Caco-2 (cell line): ENCODE results near the gene ARHGEF6. TPM values are rescaled to one million over a fixed set of nuclear protein-coding genes. Genes with fewer than 3 reads are reported as not detected.

Experiments used
- BruUV-seq: library from RNA; stranded (reverse); fragments of 400-500 nt; replicated peaks from 2 replicates; lab custom pipeline; 2021; lab: Mats Ljungman, UMichigan
- CTCF ChIA-PET: fragments of 300-600 bp; sonication (Branson Sonifier 250); formaldehyde crosslinking; loops from one replicate; lab custom pipeline; 2022; ENCODE audit warnings: antibody characterized with exemption; lab: Charles Lee
- POLR2A ChIA-PET: fragments of 300-600 bp; sonication (Branson Sonifier 250); formaldehyde crosslinking; loops from one replicate; lab custom pipeline; 2022; ENCODE audit warnings: antibody characterized with exemption; lab: Charles Lee
- DNase-seq, 2 experiments: peaks; one replicate each; pipeline versions ENCODE4 v3.0.0 to v3.0.0-alpha.2; 2020 to 2022
- H3K27me3 ChIP-seq: replicated peaks from 2 replicates; pipeline ENCODE4 v1.6.0; 2011; ENCODE audit warnings: low read length; ENCODE audit not compliant: control insufficient read depth, insufficient read depth
- H3K36me3 ChIP-seq: 2 replicates; pipeline ENCODE4 v1.5.1; 2011; ENCODE audit warnings: low read length; ENCODE audit not compliant: control insufficient read depth, insufficient read depth
- H3K4me1 ChIP-seq: fragments of 250-450 bp; sonication (Bioruptor Pico); 2 replicates; pipeline ENCODE4 v1.5.1; 2020; ENCODE audit warnings: mild to moderate bottlenecking
- H3K4me3 ChIP-seq: 2 replicates; pipeline ENCODE4 v1.5.1; 2011; ENCODE audit warnings: low read depth, mild to moderate bottlenecking, control low read depth, low read length
- H3K9me3 ChIP-seq: fragments of 250-450 bp; sonication (Bioruptor Pico); 2 replicates; pipeline ENCODE4 v1.5.1; 2020; ENCODE audit warnings: mild to moderate bottlenecking, moderate library complexity
- H3K27ac Mint-ChIP-seq: one replicate; pipeline ENCODE4 v1.8.0; 2022; ENCODE audit warnings: mixed read lengths; ENCODE audit not compliant: unreplicated experiment
- H3K27me3 Mint-ChIP-seq: one replicate; pipeline ENCODE4 v1.8.0; 2022; ENCODE audit warnings: mixed read lengths; ENCODE audit not compliant: insufficient read depth, unreplicated experiment
- H3K36me3 Mint-ChIP-seq: one replicate; pipeline ENCODE4 v1.8.0; 2022; ENCODE audit warnings: mild to moderate bottlenecking, mixed read lengths; ENCODE audit not compliant: insufficient read depth, unreplicated experiment
- H3K4me1 Mint-ChIP-seq: one replicate; pipeline ENCODE4 v1.8.0; 2022; ENCODE audit warnings: low read depth, mixed read lengths; ENCODE audit not compliant: unreplicated experiment
- H3K4me3 Mint-ChIP-seq: one replicate; pipeline ENCODE4 v1.8.0; 2022; ENCODE audit warnings: mild to moderate bottlenecking, moderate library complexity, mixed read lengths; ENCODE audit not compliant: unreplicated experiment
- H3K9me3 Mint-ChIP-seq: one replicate; pipeline ENCODE4 v1.8.0; 2022; ENCODE audit warnings: mixed read lengths; ENCODE audit not compliant: unreplicated experiment
- CTCF ChIP-seq, 2 experiments: fragments of 200-600 bp in 1 of 2; IDR thresholded peaks; 1 replicate in 1 of 2; 2 replicates in 1 of 2; pipeline versions ENCODE4 v1.5.1 to v1.8.0; 2011 to 2022; ENCODE audit warnings: antibody characterized with exemption in 1 of 2, control low read depth in 1 of 2, inconsistent platforms in 1 of 2, low read depth in 1 of 2, low read length in 1 of 2, mild to moderate bottlenecking in 1 of 2, moderate library complexity in 1 of 2; ENCODE audit not compliant: insufficient read depth in 1 of 2, severe bottlenecking in 1 of 2, unreplicated experiment in 1 of 2
- intact Hi-C: fragments of 100-400 bp; cut with micrococcal nuclease; formaldehyde crosslinking; loops from one replicate; pipeline ENCODE4 v1.10.0; 2022; ENCODE audit not compliant: unreplicated experiment
- total RNA-seq: library from RNA; stranded (reverse); gene quantifications from 2 replicates; pipeline ENCODE4 v1.2.3, GENCODE V29; 2022

Gene ARHGEF6
- total RNA-seq, 1 experiment from 2014 or later: not detected

GRCh38 chrX:136643243-136643642 lies 137.5 kb downstream of the ARHGEF6 start:
- H3K36me3 Mint-ChIP-seq: no peaks in the 10 kb centered on the region
- H3K4me3 Mint-ChIP-seq: no peak overlapping the region
- peaks cover 11% of the 10 kb centered on the region for H3K9me3 Mint-ChIP-seq
- no peaks in the 10 kb centered on the region for H3K4me1 Mint-ChIP-seq
- Histone ChIP-seq H3K4me3 (no peak overlapping the region), H3K27me3 (no peaks in the 10 kb centered on the region), H3K36me3 (no peaks in the 10 kb centered on the region), H3K9me3 (no peaks in the 10 kb centered on the region), H3K4me1 (no peaks in the 10 kb centered on the region)
- CTCF ChIA-PET: no interaction called here
- POLR2A ChIA-PET: no interaction called here
- no peak for DNase-seq
- H3K27ac Mint-ChIP-seq: no peak overlapping the region
- BruUV-seq: no TSS peak
- H3K27me3 Mint-ChIP-seq: peaks cover 8% of the 10 kb centered on the region
- TF ChIP-seq CTCF (IDR thresholded peaks at IDR 0.05; ENCODE audit: insufficient read depth in 1 of 2, low read depth in 1 of 2, low read length in 1 of 2, severe bottlenecking in 1 of 2, unreplicated experiment in 1 of 2): no peak
- intact Hi-C loops: no loop called here

- Histone ChIP-seq H3K4me3 (no peak overlapping the region), H3K4me1 (no peaks in the 10 kb centered on the region), H3K9me3 (no peaks in the 10 kb centered on the region), H3K36me3 (no peaks in the 10 kb centered on the region), H3K27me3 (no peaks in the 10 kb centered on the region)
- Mint-ChIP-seq H3K9me3 (no peaks in the 10 kb centered on the region), H3K27me3 (peaks cover 7% of the 10 kb centered on the region), H3K27ac (no peak overlapping the region), H3K4me3 (no peak overlapping the region), H3K4me1 (no peaks in the 10 kb centered on the region), H3K36me3 (no peaks in the 10 kb centered on the region)
- ChIA-PET POLR2A (no interaction called here), CTCF (no interaction called here)
- no peak for TF ChIP-seq CTCF (IDR thresholded peaks at IDR 0.05; ENCODE audit: insufficient read depth in 1 of 2, low read depth in 1 of 2, low read length in 1 of 2, severe bottlenecking in 1 of 2, unreplicated experiment in 1 of 2)
- no TSS peak for BruUV-seq
- intact Hi-C loops: no loop called here
- no peak for DNase-seq
Observed at GRCh38 chrX:136639506-136640176, 141.1 kb downstream of the ARHGEF6 start.

GRCh38 chrX:136636121-136636520 lies 144.6 kb downstream of the ARHGEF6 start:
- ChIA-PET CTCF (no interaction called here), POLR2A (no interaction called here)
- no peak for TF ChIP-seq CTCF (IDR thresholded peaks at IDR 0.05; ENCODE audit: insufficient read depth in 1 of 2, low read depth in 1 of 2, low read length in 1 of 2, severe bottlenecking in 1 of 2, unreplicated experiment in 1 of 2)
- Mint-ChIP-seq H3K27ac (no peak overlapping the region), H3K27me3 (peaks cover 10% of the 10 kb centered on the region), H3K36me3 (no peaks in the 10 kb centered on the region), H3K4me1 (no peaks in the 10 kb centered on the region), H3K9me3 (no peaks in the 10 kb centered on the region), H3K4me3 (no peak overlapping the region)
- no peaks in the 10 kb centered on the region for H3K36me3 ChIP-seq
- H3K4me1 ChIP-seq: no peaks in the 10 kb centered on the region
- no peak overlapping the region for H3K4me3 ChIP-seq
- H3K9me3 ChIP-seq: no peaks in the 10 kb centered on the region
- intact Hi-C loops: no loop called here
- no peak for DNase-seq
- BruUV-seq: no TSS peak
- no peaks in the 10 kb centered on the region for H3K27me3 ChIP-seq
